Coronary artery (tissue), 2 donors: ENCODE measurements around the gene GRK1.

Experiments used
- DNase-seq: peaks from one replicate; pipeline ENCODE4 v3.0.0-alpha.2; 2017; ENCODE audit warnings: low spot score
- H3K27ac ChIP-seq, 2 donors: fragments of 200-600 bp; sonication (generic); one replicate each; pipeline ENCODE4 v1.5.1; 2016 to 2019
- H3K4me3 ChIP-seq: fragments of 200-600 bp; sonication (generic); 2 replicates; pipeline ENCODE4 v1.5.1; 2016; ENCODE audit warnings: mild to moderate bottlenecking, moderate library complexity
- TF ChIP-seq, protein P1 (sequence below): fragments of 200-600 bp; sonication (generic); IDR thresholded peaks from one replicate; pipeline ENCODE4 v1.5.1; 2019; ENCODE audit warnings: antibody characterized with exemption

Gene GRK1

DNA sequence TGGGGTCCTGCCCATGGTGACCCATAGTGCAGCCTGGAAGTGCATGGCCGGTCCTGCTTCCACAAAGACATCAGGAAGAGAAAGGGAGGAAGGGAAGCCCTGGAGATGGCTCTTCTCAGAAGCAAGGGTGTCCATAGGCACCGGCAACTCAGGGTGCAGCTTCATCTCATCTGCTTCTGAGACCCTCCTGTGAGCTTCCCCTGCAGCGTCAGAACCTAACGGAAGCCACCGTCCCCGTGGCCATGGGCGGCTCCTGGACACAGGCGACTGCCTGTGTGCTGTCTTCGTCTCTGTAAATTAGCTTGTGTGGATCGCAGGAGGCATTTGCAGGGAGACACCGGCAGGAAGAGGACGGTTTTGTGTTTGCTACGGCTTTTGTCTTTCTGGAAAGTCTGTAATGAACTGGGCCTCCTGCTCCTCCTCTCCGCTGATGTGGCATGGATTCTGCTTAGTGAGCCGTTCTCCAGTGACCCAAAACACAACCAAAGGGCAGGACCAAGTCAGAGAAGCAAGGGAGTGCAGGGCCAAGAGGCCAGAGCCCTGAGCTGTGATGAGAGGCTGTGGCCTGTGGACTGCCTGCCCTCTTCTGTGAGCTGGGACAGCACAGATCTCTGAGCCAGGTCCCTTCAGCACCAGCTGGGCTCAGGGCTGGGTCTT lies 11.5 kb upstream of the GRK1 start:
- TF ChIP-seq, protein P1, sequence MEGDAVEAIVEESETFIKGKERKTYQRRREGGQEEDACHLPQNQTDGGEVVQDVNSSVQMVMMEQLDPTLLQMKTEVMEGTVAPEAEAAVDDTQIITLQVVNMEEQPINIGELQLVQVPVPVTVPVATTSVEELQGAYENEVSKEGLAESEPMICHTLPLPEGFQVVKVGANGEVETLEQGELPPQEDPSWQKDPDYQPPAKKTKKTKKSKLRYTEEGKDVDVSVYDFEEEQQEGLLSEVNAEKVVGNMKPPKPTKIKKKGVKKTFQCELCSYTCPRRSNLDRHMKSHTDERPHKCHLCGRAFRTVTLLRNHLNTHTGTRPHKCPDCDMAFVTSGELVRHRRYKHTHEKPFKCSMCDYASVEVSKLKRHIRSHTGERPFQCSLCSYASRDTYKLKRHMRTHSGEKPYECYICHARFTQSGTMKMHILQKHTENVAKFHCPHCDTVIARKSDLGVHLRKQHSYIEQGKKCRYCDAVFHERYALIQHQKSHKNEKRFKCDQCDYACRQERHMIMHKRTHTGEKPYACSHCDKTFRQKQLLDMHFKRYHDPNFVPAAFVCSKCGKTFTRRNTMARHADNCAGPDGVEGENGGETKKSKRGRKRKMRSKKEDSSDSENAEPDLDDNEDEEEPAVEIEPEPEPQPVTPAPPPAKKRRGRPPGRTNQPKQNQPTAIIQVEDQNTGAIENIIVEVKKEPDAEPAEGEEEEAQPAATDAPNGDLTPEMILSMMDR, result no peak
- DNase-seq, result peak; percentile 61
- Histone ChIP-seq H3K27ac (no peak overlapping the region), H3K4me3 (no peak overlapping the region)

DNA sequence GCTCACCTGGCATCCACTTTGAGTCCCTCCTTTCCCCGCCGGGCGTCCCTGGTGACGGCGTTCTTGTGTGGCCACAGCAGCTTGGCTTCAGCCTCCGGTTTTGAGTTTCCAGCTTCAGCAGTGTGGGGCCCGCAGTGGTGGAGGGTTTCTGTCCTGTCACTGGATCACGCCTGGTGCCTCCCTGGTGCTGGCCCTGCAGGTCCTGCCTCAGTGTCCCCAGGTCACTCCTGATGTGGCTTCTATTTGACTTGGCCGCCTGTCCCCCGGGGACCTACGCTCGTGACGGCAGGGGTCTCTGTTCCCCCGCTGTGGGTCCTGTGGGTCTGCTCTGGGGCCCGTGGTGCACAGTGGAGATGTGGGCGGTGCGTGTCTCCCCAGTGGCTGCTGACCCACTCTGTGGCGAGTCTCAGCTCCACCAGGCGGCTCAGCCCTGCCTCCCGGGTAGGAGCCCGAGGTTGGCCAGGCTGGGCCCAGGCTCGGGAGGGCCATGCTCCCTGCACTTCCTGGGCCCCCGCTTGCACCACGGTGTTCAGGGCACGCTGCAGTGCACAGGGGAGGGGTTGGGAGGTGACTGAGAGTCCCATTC lies 10.9 kb upstream of the GRK1 start:
- TF ChIP-seq, protein P1, result no peak
- no peak overlapping the region for H3K4me3 ChIP-seq
- H3K27ac ChIP-seq, result no peak overlapping the region
- DNase-seq, result no peak

DNA sequence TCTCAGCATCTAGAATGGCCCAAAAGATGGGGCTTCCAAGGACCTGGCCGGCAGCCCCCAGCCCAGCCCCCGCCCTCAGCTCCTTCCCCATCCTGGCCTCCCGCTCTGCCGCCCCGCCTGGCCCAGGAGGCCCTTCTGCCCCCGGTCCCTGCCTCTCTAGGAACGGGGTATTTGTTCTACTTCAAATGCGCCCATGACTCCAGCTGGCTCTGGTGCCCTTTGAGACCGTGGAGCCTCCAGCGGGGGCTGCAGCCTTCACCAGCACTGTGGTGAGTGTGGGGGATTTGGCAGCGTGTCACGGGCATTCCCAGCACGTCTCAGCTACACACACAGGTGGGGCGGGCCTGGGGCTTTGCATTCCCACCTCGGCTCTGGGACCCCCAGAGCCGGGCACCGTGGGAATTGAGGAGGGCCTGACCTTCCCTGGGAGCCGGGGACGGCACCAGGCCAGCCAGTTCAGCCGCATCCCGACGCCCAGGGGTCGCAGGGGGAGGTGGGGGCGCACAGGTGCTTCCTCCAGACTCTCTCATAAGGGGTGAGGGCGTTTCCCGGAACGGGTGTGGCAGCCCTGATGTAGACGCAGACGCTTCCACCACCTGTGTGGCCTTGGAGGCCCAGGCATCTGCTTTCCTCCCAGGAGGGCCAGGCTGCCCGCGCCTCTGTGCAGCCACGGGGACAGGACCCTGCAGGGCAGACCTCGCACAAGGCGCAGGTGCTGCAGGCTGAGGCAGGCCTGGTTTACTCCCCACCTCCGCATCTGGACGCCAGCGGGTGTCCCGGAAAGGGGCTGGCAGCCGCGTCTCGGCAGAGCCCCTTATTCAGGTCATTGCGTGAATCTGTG lies 10.0 kb upstream of the GRK1 start:
- TF ChIP-seq, protein P1, result no peak
- Histone ChIP-seq H3K4me3 (no peak overlapping the region), H3K27ac (no peak overlapping the region)
- peak; percentile 66 for DNase-seq

DNA sequence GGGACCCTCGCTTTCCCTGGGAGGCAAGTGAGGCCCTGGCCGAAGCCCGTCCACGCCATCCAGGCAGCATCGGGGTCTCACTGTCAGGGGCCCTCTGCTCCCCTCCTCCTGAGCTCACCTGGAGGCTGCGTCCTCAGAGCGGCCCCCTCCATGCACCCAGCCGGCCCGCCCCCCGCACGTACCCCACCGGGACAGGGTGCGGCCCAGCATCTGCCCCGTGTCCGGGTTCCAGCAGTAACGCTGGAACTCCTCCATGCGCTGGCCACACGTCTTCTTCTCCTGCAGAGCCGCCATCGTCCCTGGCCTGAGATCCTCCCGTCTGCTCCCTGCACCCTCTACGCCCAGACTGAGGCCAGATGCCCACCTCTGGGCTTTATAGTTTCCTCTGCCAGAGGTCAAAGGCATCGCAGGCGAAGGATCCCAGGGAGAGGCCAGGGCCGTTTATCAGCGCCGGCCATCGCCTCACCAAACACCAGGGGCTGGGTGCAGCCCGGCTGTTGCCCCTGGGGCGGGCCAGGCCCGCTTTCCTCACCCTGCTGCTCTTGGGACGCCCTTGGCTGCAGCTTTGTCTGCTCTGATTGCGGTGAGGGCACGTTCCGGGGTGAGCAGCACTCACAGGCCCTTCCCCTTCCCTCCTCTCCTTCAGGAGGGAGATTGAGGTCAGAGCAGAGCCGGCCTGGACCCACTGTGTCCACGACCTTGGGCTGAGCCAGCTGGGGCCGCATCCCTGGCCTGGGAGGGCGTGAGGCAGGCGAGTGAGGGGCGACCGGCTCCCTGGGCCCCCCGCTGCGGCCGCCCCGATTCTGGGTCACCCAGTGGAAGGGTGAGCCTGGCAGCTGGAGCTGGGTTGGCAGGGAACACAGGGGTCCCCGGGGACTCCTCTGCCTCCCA lies 8.9 kb upstream of the GRK1 start, which contains the start of gene ATP4B:
ATP4B (minus strand) TSS at position 348 of the 891 bp plus-strand sequence; CDS start at position 294, 54 bp downstream.
- TF ChIP-seq, protein P1, result no peak
- Histone ChIP-seq H3K4me3 (no peak within 1 kb of the TSS), H3K27ac (no peak within 1 kb of the TSS)
- DNase-seq, result peak; percentile 52

DNA sequence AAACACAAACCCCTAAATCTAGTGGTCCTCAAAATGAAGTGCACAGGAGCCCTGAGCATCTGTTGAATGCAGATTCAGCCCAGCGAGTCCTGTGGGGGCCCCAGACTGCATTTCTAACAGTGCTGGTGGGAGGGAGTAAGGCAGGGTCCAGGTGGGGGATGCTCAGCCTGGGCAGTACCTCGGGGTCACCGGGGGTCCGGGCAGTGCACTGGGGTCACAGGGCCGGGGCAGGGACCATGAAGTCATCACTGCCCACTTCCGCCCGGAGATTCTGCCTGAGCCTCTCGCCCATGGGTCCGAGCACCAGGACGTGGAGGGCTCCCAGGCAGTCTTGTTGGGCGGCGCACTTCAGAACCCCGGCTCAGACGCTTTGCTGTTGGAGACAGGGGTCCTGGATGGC lies 8.2 kb upstream of the GRK1 start:
- peak; percentile 46 for DNase-seq
- Histone ChIP-seq H3K4me3 (no peak overlapping the region), H3K27ac (no peak overlapping the region)
- TF ChIP-seq, protein P1, result no peak

DNA sequence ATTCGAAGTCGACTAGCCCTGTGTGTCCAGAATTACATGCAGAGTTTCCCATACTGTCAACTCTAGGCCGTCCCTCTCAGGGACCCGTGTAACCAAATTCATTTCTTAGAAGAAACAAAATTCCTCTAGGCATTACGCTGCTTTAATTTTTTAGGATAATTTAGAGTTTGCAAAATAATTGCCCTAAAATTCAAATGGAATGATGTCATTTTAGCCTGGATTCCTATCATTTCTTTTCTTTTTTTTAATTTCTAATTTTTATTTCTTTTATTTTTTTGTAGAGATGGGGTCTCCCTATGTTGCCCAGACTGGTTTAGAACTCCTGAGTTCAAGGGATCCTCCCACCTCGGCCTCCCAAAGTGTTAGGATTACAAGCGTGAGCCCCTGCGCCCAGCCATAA lies 7.7 kb upstream of the GRK1 start:
- H3K4me3 ChIP-seq, result no peak overlapping the region
- DNase-seq, result no peak
- TF ChIP-seq, protein P1, result no peak
- no peak overlapping the region for H3K27ac ChIP-seq
